ENCODE data around the gene HOXA4. TPM values are rescaled to one million over a fixed set of nuclear protein-coding genes. Genes with fewer than 3 reads are reported as not detected.

The HOXA4 gene
- polyA plus RNA-seq, 4 donors = 20.4 to 24.3 (median 23.3) TPM

DNA sequence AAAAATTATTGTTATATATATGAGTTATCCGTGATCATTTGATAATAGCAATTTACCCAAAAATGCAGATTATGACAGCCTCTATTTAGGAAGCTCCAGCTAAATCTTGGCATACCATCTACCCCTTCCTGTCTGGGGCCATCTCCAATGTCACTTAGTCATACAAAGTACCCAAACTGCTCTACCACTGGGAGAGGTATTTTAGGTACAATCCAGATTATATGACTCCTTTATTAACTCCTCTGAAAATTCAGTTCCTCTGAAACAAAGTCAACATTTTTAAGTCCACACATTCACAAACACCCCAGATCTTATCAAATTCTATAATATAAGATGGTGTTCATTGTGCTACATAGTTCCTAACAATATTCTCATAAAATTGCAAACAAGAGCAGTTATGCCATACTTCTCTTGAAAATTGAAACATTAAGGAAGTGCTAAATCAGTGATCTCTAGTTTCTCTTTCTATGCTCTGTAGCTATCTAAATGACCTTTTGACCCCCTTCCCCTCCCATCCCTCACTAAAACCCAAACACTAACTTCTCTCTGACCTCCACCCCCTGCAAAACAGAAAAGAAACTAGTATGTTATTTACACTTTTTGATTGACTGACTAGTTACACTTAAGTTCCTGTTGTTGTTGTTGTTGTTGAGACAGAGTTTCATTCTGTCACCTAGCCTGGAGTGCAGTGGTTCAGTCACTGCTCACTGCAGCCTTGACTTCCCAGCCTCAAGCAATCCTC, 51.2 kb downstream of the HOXA4 start:
- no peak for DNase-seq (ENCODE audit: low read depth in 4 of 4, low spot score in 3 of 4)

DNA sequence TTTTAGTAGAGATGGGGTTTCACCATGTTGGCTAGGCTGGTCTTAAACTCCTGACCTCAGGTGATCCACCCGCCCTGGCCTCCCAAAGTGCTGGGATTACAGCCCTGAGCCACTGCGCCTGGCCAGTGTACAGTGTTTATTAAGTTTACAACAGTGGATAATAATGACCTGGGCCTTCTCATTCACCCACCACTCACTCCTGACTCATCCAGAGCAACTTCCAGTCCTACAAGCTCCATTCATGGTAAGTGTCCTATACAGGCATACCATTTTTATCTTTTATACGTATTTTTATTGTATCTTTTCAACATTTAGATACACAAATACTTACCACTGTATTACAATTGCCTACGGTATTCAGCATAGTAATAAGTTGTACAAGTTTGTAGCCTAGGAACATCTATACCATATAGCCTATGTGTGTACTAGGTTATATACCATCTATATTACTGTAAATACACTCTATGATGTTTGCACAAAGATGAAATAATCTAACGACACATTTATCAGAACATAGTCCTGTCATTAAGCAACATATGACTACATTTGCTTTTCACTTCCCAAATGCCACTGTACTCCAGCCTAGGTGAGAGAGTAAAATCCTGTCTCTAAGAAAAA, 51.8 kb downstream of the HOXA4 start:
- DNase-seq (ENCODE audit: low read depth in 4 of 4, low spot score in 3 of 4) = no peak

Other genes with a start within 250 kb of the HOXA4 start
- 1 to 10 TPM; 2.3 to 3.6 (median 2.5) TPM for gene HOXA1, start 34.8 kb downstream of the HOXA4 start, polyA plus RNA-seq (ENCODE audit: insufficient read length in 4 of 4)
- gene HOXA2, start 28.1 kb downstream of the HOXA4 start, polyA plus RNA-seq (ENCODE audit: insufficient read length in 4 of 4) = 10 to 100 TPM in 1 of 4 donors, 1 to 10 TPM in 3; 8.2 to 10.1 (median 9.5) TPM
- gene HOXA5, start 12.9 kb upstream of the HOXA4 start, polyA plus RNA-seq (ENCODE audit: insufficient read length in 4 of 4) = 10 to 100 TPM; 71.9 to 83.8 (median 78.1) TPM
- 10 to 100 TPM; 24.3 to 43.2 (median 29.4) TPM for gene HOXA6, start 17.0 kb upstream of the HOXA4 start, polyA plus RNA-seq (ENCODE audit: insufficient read length in 4 of 4)
- 10 to 100 TPM; 32.6 to 44.4 (median 39.4) TPM for gene HOXA3, start 21.8 kb upstream of the HOXA4 start, polyA plus RNA-seq (ENCODE audit: insufficient read length in 4 of 4)
- 10 to 100 TPM; 28.8 to 32.1 (median 31.2) TPM for gene HOXA7, start 25.9 kb upstream of the HOXA4 start, polyA plus RNA-seq (ENCODE audit: insufficient read length in 4 of 4)
- 100 to 1,000 TPM in 3 of 4 donors, 10 to 100 TPM in 1; 92.9 to 122 (median 115) TPM for gene HOXA9, start 34.8 kb upstream of the HOXA4 start, polyA plus RNA-seq (ENCODE audit: insufficient read length in 4 of 4)
- gene HOXA10, start 43.6 kb upstream of the HOXA4 start, polyA plus RNA-seq (ENCODE audit: insufficient read length in 4 of 4) = 100 to 1,000 TPM; 144 to 166 (median 157) TPM
- 10 to 100 TPM; 35.0 to 41.3 (median 39.7) TPM for gene HOXA11, start 54.5 kb upstream of the HOXA4 start, polyA plus RNA-seq (ENCODE audit: insufficient read length in 4 of 4)
- gene HOXA13, start 69.3 kb upstream of the HOXA4 start, polyA plus RNA-seq (ENCODE audit: insufficient read length in 4 of 4) = under 1 TPM in 2 of 4 donors, not detected in 2; 0.01 to 0.06 TPM
- gene EVX1, start 112.0 kb upstream of the HOXA4 start, polyA plus RNA-seq (ENCODE audit: insufficient read length in 4 of 4) = under 1 TPM in 2 of 4 donors, not detected in 2; 0.12 to 0.23 TPM